ENCODE data around the gene USP7. TPM values are rescaled to one million over a fixed set of nuclear protein-coding genes. Genes with fewer than 3 reads are reported as not detected.
"Not testable (repeated sequence)": the region's sequence is repeated elsewhere in the genome, so short reads cannot be mapped to it uniquely, and the experiment has no call there.

Gene USP7
- total and polyA plus RNA-seq, 9 donors = 41.3 to 71.1 (median 62.5) TPM

DNA sequence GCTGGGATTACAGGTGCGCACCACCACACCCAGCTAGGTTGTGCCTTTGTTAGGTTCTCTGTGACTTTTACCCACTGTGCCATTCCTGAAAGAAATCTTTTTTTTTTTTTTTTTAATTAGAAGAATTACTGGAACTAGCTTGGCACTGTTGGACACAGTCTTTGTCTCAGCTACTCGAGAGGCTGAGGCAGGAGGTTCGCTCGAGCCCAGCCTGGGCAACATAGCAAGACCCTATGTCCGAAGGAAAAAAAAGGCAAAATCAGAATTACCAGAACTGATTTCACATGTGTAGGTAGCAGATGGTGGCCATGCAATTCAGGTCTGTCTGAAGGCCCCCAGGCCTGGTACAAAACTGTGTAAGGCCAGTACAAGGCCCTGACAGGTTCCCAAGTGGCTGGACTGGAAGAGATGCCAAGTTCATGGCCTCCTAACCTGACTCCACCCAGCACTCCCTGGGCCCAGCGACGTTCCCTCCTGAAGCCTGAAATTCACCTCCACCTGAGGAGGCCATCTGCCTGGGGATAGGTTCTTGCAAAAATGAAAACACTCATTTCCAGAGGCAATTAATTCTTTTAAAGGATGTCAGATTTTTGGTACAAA, 117.9 kb downstream of the USP7 start:
- WGBS (ENCODE audit: insufficient coverage) = 87% methylated on average over 4 of the region's 7 CpGs

DNA sequence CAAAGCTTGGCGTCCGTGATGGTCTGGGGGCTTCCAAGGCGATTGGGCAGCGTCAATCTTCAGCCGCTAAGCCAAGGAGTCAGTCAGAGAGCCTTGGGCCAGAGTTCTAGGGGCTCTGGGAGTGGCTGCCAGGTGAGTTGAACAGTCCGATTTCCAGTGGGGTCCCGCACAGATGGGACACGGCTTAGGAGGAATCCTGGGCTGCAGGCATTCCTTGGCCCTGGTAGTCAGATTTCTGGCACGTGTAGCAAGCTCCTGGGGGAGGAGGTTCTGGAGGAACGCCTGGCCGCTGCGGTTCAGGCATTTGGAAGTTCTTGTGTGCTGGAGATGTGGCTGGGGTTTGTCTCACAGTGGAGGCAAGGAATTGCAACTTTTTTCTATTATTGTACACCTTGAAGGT, 120.4 kb downstream of the USP7 start:
- H3K27ac ChIP-seq (ENCODE audit: low read length); DNase-seq; H3K9me3 ChIP-seq (replicated peaks; ENCODE audit: control insufficient read depth, low read depth, low read length); H3K27me3 ChIP-seq (ENCODE audit: control insufficient read depth, insufficient read depth, low read length); H3K4me1 ChIP-seq (ENCODE audit: control insufficient read depth, insufficient read depth, low read length); H3K4me3 ChIP-seq (ENCODE audit: low read length): not testable (repeated sequence)
- WGBS (ENCODE audit: insufficient coverage) = 82% methylated on average over 5 of the region's 12 CpGs
- H3K36me3 ChIP-seq (ENCODE audit: control insufficient read depth, insufficient read depth, low read length) = peaks cover 18% of the 10 kb centered on the region

More for the DNA sequence above, 117.9 kb downstream of the USP7 start:
- H3K4me1 ChIP-seq (ENCODE audit: control insufficient read depth, insufficient read depth, low read length) = peaks cover 15% of the 10 kb centered on the region
- no peak overlapping the region for H3K27ac ChIP-seq (ENCODE audit: low read length)
- peaks cover 42% of the 10 kb centered on the region for H3K36me3 ChIP-seq (ENCODE audit: control insufficient read depth, insufficient read depth, low read length)
- no peaks in the 10 kb centered on the region for H3K27me3 ChIP-seq (ENCODE audit: control insufficient read depth, insufficient read depth, low read length)
- no peak overlapping the region for H3K4me3 ChIP-seq (ENCODE audit: low read length)
- no peaks in the 10 kb centered on the region for H3K9me3 ChIP-seq (replicated peaks; ENCODE audit: control insufficient read depth, low read depth, low read length)
- no peak for DNase-seq

Other genes starting within 250 kb of the USP7 start
- gene TMEM186, start 166.3 kb downstream of the USP7 start, total RNA-seq = 6.3 TPM
- 10 to 100 TPM in 7 of 8 donors, 1 to 10 TPM in 1; 9.9 to 12.4 (median 10.9) TPM for gene TMEM186, start 166.3 kb downstream of the USP7 start, polyA plus RNA-seq (ENCODE audit: insufficient read depth in 1 of 8, insufficient read length in 8 of 8, low replicate concordance in 1 of 8)
- gene PMM2, start 166.1 kb downstream of the USP7 start, total RNA-seq = 26.2 TPM
- 10 to 100 TPM; 17.5 to 23.7 (median 19.5) TPM for gene PMM2, start 166.1 kb downstream of the USP7 start, polyA plus RNA-seq (ENCODE audit: insufficient read depth in 1 of 8, insufficient read length in 8 of 8, low replicate concordance in 1 of 8)
- 144 TPM for gene CARHSP1, start 94.9 kb downstream of the USP7 start, total RNA-seq
- 100 to 1,000 TPM; 100 to 151 (median 134) TPM for gene CARHSP1, start 94.9 kb downstream of the USP7 start, polyA plus RNA-seq (ENCODE audit: insufficient read depth in 1 of 8, insufficient read length in 8 of 8, low replicate concordance in 1 of 8)
- gene LITAFD, start 81.6 kb downstream of the USP7 start, total RNA-seq = not detected
- gene LITAFD, start 81.6 kb downstream of the USP7 start, polyA plus RNA-seq (ENCODE audit: insufficient read depth in 1 of 8, insufficient read length in 8 of 8, low replicate concordance in 1 of 8) = not detected
- 47.8 TPM for gene HAPSTR1, start 127.7 kb upstream of the USP7 start, total RNA-seq
- gene HAPSTR1, start 127.7 kb upstream of the USP7 start, polyA plus RNA-seq (ENCODE audit: insufficient read depth in 1 of 8, insufficient read length in 8 of 8, low replicate concordance in 1 of 8) = 10 to 100 TPM; 24.9 to 38.5 (median 31.7) TPM